Jurkat, Clone E6-1 (cell line): ENCODE results near the gene DYDC2.
"Not testable (repeated sequence)": the region's sequence is repeated elsewhere in the genome, so short reads cannot be mapped to it uniquely, and the experiment has no call there.

Source experiments
- DNase-seq: peaks from one replicate; pipeline ENCODE4 v3.0.0-alpha.2; 2011; ENCODE audit warnings: low read depth, low spot score
- H3K4me3 ChIP-seq: 2 replicates; pipeline ENCODE4 v1.5.1; 2011; ENCODE audit warnings: mild to moderate bottlenecking, low read length, control low read depth, moderate library complexity

Gene DYDC2

DNA sequence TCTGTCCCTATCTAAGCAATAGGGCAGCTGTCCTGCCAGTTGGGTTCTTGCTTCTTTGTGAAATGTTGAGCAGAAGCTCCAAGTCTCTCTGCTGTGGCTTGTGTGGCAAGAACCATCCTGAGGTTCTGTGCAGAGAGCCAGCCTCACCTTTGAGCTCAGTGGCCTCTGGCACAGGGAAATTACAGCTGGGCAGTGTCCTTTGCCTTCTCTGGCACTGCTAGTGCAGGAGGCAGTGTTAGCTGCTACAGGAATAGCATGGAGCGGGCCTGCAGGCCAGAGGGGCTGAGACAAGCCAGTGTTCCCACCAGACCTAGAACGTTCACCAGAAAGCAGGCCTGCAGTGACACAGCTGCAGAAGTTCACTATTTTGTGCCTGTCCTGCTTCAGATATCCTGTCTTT, 53.5 kb downstream of the DYDC2 start:
- H3K4me3 ChIP-seq: no peak overlapping the region
- DNase-seq: no peak

DNA sequence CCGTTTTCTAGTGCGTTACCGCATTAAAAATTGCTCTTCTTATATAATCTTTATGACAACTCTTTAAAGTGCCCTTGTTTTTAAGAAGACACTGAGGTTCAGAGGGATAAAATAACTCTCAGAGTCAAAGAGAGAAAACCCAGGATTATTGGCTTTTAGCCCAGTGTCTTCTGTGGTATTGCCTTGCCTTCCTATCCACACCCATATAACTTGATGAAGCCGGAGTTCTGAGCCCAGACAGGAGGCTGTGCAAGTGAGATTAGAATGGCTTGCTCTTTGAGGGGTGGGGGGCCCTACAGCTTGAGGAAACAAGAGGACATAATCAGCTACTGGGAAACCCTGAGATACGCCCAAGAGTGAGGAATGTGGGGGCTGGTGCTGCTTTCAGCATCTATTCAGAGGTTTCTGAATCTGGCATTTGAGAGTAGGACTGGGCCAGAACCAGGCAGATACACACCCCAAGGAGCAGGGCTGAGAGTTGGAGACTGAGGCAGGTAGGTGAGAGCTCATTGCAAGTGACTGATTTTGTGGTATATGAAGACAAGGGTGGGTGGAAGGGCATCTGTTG, 54.1 kb downstream of the DYDC2 start:
- no peak overlapping the region for H3K4me3 ChIP-seq
- no peak for DNase-seq

DNA sequence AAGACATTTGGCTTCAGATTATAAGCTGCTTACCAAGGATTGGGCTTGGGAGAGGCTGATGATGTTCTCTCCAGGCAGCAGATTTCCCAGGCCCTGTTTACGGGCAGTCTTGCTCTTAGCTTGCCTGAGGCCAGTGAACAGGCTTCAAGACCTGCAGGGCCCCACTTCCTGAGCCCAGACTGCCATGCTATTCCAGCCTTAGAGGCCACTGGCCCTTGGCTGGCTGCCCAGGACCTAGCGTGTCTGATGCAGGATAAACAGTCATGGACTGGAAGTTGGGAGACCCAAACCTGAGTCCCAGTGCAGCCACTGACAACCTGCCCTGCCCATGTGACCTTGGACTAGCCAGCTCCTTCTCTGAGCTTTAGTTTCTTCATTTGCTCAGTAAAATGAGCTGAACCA, 54.7 kb downstream of the DYDC2 start:
- no peak for DNase-seq
- no peak overlapping the region for H3K4me3 ChIP-seq

DNA sequence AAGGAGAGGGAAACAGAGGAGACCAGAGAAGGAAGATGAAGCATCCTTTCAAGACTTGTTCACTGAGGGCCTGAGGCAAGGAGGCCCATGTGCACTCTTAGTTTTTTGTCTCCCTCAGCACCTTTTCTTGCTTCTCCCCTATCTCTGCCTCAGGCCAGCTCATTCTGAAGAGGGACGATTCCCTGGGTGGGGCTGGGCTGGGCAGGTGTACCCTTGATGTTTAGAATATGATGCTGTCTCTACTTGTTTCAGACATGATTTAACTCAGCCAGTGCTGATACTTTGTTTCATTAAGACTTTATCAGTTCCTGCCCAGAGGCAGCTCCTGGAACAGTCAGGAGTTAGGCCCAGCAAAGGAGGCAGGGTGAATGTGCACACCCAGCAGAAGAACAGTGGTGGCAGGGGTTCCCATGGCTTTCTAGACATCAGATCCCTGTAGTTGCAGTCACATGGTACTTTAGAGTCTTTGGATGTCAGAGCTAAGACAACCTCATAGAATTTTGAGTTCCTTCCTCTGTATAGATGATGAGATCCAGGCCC, 55.2 kb downstream of the DYDC2 start:
- no peak overlapping the region for H3K4me3 ChIP-seq
- DNase-seq: no peak

DNA sequence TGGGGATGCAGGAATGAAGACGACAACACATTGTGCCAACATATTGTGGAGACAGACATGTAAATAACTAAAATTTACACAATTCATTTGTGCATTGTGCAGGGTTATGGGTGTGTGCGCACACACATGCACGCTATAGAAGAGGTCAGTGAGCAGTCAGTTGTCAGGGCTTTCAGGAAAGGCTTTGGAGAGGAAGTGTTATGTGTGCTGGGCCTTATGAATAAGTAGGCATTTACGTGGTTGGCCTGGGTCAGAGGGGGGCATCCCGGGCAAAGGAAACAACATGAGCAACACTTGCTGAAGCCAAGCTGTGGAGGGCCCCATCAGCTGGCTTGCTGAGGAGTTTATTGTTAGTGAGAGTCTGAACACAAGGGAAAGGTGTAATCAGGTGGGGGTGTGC, 55.9 kb downstream of the DYDC2 start:
- no peak overlapping the region for H3K4me3 ChIP-seq
- DNase-seq: no peak

DNA sequence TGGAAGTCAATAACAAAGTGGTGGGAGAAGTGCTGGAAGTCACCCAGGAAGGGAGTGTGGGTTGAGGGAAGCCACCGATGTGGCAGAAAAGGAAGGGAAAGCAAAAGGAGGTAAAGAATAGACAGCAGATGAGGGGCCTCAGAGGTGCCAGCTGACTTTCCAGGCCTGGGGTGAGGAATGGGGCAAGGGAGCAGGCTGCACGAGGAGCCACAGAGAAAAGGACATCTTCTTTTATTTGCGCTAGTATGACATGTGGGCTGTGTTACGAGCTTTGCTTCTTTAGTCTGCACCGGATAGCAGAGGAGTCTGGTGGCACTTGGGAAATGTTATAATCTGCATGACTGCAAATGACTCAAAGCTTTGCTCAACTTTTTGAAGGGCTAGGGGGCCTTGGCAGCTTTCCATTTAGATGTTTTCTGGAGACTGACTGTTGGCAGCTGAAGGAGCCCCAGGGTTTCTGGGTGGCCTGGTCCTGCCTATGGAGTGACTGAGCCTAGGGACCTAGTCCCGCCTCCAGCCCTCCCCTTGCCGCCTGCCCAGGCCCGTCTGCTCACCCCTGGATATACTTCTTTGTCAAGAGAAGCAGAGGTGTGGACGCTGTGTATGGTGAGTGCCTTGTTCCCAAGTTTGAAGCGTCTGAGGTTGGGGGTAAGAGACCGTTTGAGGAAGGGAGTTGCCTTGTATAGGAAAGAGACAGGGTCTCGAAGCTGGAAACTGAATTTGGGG, 56.9 kb downstream of the DYDC2 start:
- no peak overlapping the region for H3K4me3 ChIP-seq
- DNase-seq: no peak

GRCh38 chr10:80414142-80414895, 57.7 kb downstream of the DYDC2 start:
- DNase-seq: no peak
- no peak overlapping the region for H3K4me3 ChIP-seq

GRCh38 chr10:80415734-80416478, 59.3 kb downstream of the DYDC2 start:
- no peak for DNase-seq
- H3K4me3 ChIP-seq: no peak overlapping the region

GRCh38 chr10:80416479-80417098, 60.0 kb downstream of the DYDC2 start:
- DNase-seq: no peak

DNA sequence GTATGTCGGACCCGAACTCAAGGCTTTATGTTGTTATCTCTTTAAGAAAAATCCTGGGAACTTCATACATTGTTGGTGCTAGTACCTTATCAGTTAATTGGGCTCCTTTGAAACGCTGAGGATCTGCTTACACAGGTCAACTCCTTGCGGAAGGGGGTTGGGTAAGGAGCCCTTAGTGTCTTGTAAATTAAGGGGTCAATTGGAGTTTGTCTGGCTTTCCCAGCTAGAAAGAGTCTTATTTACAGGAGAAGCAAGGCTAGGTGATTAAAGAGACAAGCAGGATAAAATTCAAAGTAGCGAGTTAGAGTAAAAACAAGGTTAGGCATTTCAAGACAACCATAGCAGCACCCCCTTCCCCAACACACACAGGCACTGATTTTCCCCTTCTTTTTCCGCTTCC, 60.7 kb downstream of the DYDC2 start:
- DNase-seq, H3K4me3 ChIP-seq: not testable (repeated sequence)

More at GRCh38 chr10:80416479-80417098, 60.0 kb downstream of the DYDC2 start:
- H3K4me3 ChIP-seq: no peak overlapping the region
